ENCODE measurements around the gene NBEA.
"Not testable (repeated sequence)": the region's sequence is repeated elsewhere in the genome, so short reads cannot be mapped to it uniquely, and the experiment has no call there.

- not testable (repeated sequence) for TF ChIP-seq ZNF10 (tag by site-specific recombination; IDR thresholded peaks at IDR 0.05); ZBTB10 (tag by site-specific recombination; IDR thresholded peaks at IDR 0.05); ZNF239 (tag by site-specific recombination; IDR thresholded peaks at IDR 0.05); ZNF274 (IDR thresholded peaks at IDR 0.05; ENCODE audit: low read length); ZNF274 (tag by site-specific recombination; IDR thresholded peaks at IDR 0.05; ENCODE audit: borderline replicate concordance); CTCF (tag by site-specific recombination; IDR thresholded peaks at IDR 0.05); AEBP2 (tag by site-specific recombination; IDR thresholded peaks at IDR 0.05; ENCODE audit: borderline replicate concordance); ZNF555 (tag by site-specific recombination; conservative IDR thresholded peaks at IDR 0.05); ZNF112 (tag by site-specific recombination; IDR thresholded peaks at IDR 0.05); ZBTB1 (tag by site-specific recombination; IDR thresholded peaks at IDR 0.05); ZBTB44 (tag by site-specific recombination; IDR thresholded peaks at IDR 0.05); ZNF138 (tag by site-specific recombination; IDR thresholded peaks at IDR 0.05; ENCODE audit: borderline replicate concordance)
Measured at GRCh38 chr13:35003734-35004133, 61.7 kb downstream of the NBEA start.
